SJSA1 (cell line): ENCODE results near the gene SHOX. TPM values are rescaled to one million over a fixed set of nuclear protein-coding genes. Genes with fewer than 3 reads are reported as not detected.

ENCODE experiments used
- total RNA-seq: library from RNA; depleted of rRNA; stranded (reverse); fragments of >200 nt; shearing (Covaris generic); gene quantifications from 2 replicates; pipeline ENCODE4 v1.2.3, GENCODE V29; 2014; rRNA removed

The SHOX gene
- total RNA-seq, 1 experiment from 2014 or later = not detected

Other genes with a start within 250 kb of the SHOX start
- 23.8 and 28.3 TPM in 2 replicates for gene PPP2R3B, start 243.9 kb upstream of the SHOX start, total RNA-seq